Right hindlimb (tissue), 1 donor: ENCODE data around the gene CCDC69.
"Not testable (repeated sequence)": the region's sequence is repeated elsewhere in the genome, so short reads cannot be mapped to it uniquely, and the experiment has no call there.

Source experiments
- DNase-seq: peaks from one replicate; pipeline ENCODE4 v3.0.0-alpha.2; 2018

CCDC69 gene

GRCh38 chr5:151186538-151186937 lies 37.4 kb downstream of the CCDC69 start:
- DNase-seq, result no peak

- DNase-seq, result no peak
These were observed 37.8 kb downstream of the CCDC69 start for GRCh38 chr5:151186052-151186451.

GRCh38 chr5:151184316-151185042 lies 39.4 kb downstream of the CCDC69 start:
- DNase-seq, result no peak

GRCh38 chr5:151183456-151184245 lies 40.2 kb downstream of the CCDC69 start:
- peak; percentile 65 for DNase-seq

GRCh38 chr5:151182976-151183375 lies 40.9 kb downstream of the CCDC69 start:
- DNase-seq, result no peak

- no peak for DNase-seq
These were observed 41.4 kb downstream of the CCDC69 start for GRCh38 chr5:151182524-151182900.

- DNase-seq, result no peak
These were observed 41.9 kb downstream of the CCDC69 start for GRCh38 chr5:151181818-151182523.

- DNase-seq, result no peak
These were observed 43.6 kb downstream of the CCDC69 start for GRCh38 chr5:151180291-151180690.

- no peak for DNase-seq
These were observed 44.4 kb downstream of the CCDC69 start for GRCh38 chr5:151179489-151179840.

GRCh38 chr5:151178777-151179488 lies 45.0 kb downstream of the CCDC69 start:
- DNase-seq, result no peak

- no peak for DNase-seq
These were observed 45.5 kb downstream of the CCDC69 start for GRCh38 chr5:151178372-151178771.

GRCh38 chr5:151176268-151176667 lies 47.6 kb downstream of the CCDC69 start:
- DNase-seq, result not testable (repeated sequence)

GRCh38 chr5:151174612-151175101 lies 49.2 kb downstream of the CCDC69 start:
- peak; percentile 64 for DNase-seq

GRCh38 chr5:151173711-151174611 lies 49.9 kb downstream of the CCDC69 start:
- no peak for DNase-seq

GRCh38 chr5:151171529-151171928 lies 52.4 kb downstream of the CCDC69 start:
- no peak for DNase-seq

GRCh38 chr5:151168602-151169344 lies 55.1 kb downstream of the CCDC69 start:
- no peak for DNase-seq

GRCh38 chr5:151167022-151167421 lies 56.9 kb downstream of the CCDC69 start:
- no peak for DNase-seq

- DNase-seq, result peak; percentile 84
These were observed 59.1 kb downstream of the CCDC69 start for GRCh38 chr5:151164687-151165392.

- no peak for DNase-seq
These were observed 61.1 kb downstream of the CCDC69 start for GRCh38 chr5:151162776-151163175.

GRCh38 chr5:151159649-151160373 lies 64.1 kb downstream of the CCDC69 start:
- DNase-seq, result no peak
